ENCODE data around the gene TMEM245. TPM values are rescaled to one million over a fixed set of nuclear protein-coding genes. Genes with fewer than 3 reads are reported as not detected.

Gene TMEM245
- total and polyA plus RNA-seq, 2 donors (not counting 3 experiments of a cell fraction or from before 2014, with no cell fraction given) = 44.2 to 48.0 TPM

- Histone ChIP-seq H3K9me3 (replicated peaks; ENCODE audit: control insufficient read depth, insufficient read depth, low read length) (no peaks in the 10 kb centered on the region), H4K20me1 (replicated peaks; ENCODE audit: control insufficient read depth, extremely low read depth, insufficient read depth, low read length) (no peaks in the 10 kb centered on the region), H3K27ac (ENCODE audit: insufficient read depth, low read depth, low read length) (no peak overlapping the region), H3K9ac (replicated peaks; ENCODE audit: extremely low read depth, insufficient read depth, low read length) (no peak overlapping the region), H3K4me1 (ENCODE audit: control insufficient read depth, extremely low read depth, insufficient read depth, low read length) (peaks cover 11% of the 10 kb centered on the region), H3K4me2 (ENCODE audit: insufficient read depth, low read length) (no peak overlapping the region), H3K9me1 (replicated peaks; ENCODE audit: control insufficient read depth, extremely low read depth, insufficient read depth, low read length) (no peaks in the 10 kb centered on the region), H2AFZ (ENCODE audit: low read depth, low read length) (no peak overlapping the region), H3K27me3 (ENCODE audit: control insufficient read depth in 2 of 2, insufficient read depth in 2 of 2, low read length in 2 of 2) (no peaks in the 10 kb centered on the region), H3K4me3 (replicated peaks in 1 of 3; ENCODE audit: insufficient read depth in 1 of 3, low read depth in 1 of 3, low read length in 3 of 3) (no peak overlapping the region), H3K79me2 (ENCODE audit: control insufficient read depth, insufficient read depth, low read length) (peaks cover 2% of the 10 kb centered on the region), H3K36me3 (ENCODE audit: control insufficient read depth in 2 of 2, extremely low read depth in 1 of 2, insufficient read depth in 2 of 2, low read length in 2 of 2) (peaks cover 0 to 5% of the 10 kb centered on the region in 2 experiments)
- no peak for TF ChIP-seq JUN (IDR thresholded peaks at IDR 0.05; ENCODE audit: borderline replicate concordance, insufficient read depth, insufficient read length, low read depth)
- TF ChIP-seq, protein P1, sequence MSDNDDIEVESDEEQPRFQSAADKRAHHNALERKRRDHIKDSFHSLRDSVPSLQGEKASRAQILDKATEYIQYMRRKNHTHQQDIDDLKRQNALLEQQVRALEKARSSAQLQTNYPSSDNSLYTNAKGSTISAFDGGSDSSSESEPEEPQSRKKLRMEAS (IDR thresholded peaks at IDR 0.05; ENCODE audit: insufficient read depth, insufficient read length) = no peak
- TF ChIP-seq GATA2 (IDR thresholded peaks at IDR 0.05; ENCODE audit: insufficient read depth, insufficient read length, low read depth, low read length) = no peak
- no peak for TF ChIP-seq POLR2AphosphoS5 (IDR thresholded peaks at IDR 0.05; ENCODE audit: insufficient read depth, low read depth, low read length)
- no peak for TF ChIP-seq MYC (IDR thresholded peaks at IDR 0.05; ENCODE audit: low read depth, low read length)
- TF ChIP-seq POLR2A (IDR thresholded peaks at IDR 0.05; ENCODE audit: low read depth, low read length) = no peak
- TF ChIP-seq CTCF (IDR thresholded peaks at IDR 0.05; ENCODE audit: extremely low read depth in 1 of 2, insufficient read depth in 1 of 2, low read depth in 1 of 2, low read length in 2 of 2) = no peak
- TF ChIP-seq EZH2 (IDR thresholded peaks at IDR 0.05; ENCODE audit: borderline replicate concordance, low read depth, low read length, severe bottlenecking) = no peak
- TF ChIP-seq FOS (IDR thresholded peaks at IDR 0.05; ENCODE audit: borderline replicate concordance, insufficient read depth, low read length) = no peak
- DNase-seq (ENCODE audit: low read depth, low spot score) = no peak
- FAIRE-seq = peak; percentile 18
- POLR2A ChIA-PET = no interaction called here
- dilution Hi-C loops (cut with MboI; ENCODE audit: extremely low pct_ligation_motif_present, low sequenced_read_pairs) = no loop called here
- CTCF ChIA-PET = no interaction called here
- intact Hi-C loops (cut with micrococcal nuclease) = no loop called here
- no TSS peak for BruUV-seq (replicated peaks)
Measured at GRCh38 chr9:109030426-109030825, 89.3 kb downstream of the TMEM245 start.
